Stimulated activated naive CD4-positive, alpha-beta T cell (primary cell): Measurements from ENCODE around the gene ATP8B1.
"Not testable (repeated sequence)": the region's sequence is repeated elsewhere in the genome, so short reads cannot be mapped to it uniquely, and the experiment has no call there.

Experiments used
- DNase-seq, 6 experiments: peaks; one replicate each; lab custom pipeline; 2025; lab: John Stamatoyannopoulos, UW

ATP8B1 gene

DNA sequence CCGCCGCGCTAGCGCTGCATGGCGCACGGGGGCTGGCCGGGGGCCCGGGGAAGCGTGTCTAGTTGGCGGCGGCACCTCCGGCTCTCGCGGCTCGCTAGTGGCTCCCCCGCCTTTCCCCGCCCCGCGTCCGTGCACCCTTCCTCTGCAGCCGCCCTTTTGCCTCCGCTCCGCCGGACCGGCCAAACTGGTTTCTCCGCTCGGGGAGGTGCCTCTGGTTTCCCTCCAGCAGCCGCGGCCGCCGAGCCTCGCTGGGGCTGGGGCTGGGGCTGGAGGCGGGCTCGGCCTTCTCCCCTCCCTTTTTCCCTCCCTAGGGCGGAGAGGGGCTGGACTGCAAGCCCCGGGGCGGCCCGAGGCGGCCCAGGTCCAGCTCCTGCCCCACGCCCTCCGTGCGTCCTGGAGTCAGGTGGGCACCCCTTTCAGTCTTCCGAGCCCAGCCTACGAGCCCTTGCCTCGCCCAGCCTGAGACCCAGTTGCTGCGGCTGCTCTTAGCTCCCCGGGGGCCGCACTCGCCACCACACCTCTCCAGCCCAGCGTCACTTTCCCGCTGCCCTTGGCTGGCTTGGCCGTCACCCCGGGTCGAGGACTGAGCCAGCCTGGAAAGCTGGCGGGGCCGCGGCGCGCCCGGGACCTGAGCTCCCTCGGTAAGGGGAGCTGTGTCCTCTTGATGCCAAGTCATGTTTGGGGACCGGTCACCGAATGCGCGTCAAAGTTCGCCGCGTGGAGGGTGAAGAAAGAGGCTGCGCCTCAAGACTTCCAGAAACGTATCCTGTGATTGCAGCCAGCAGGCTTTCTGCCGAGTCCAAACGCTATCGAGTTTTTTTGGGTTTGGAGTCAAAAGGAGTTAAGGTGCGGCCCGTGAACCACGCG, at the start of gene ATP8B1:
Gene ATP8B1, minus strand, starts transcription at position 213 of the 867 bp plus-strand sequence. CDS start 71,508 bp downstream, outside the sequence.
- DNase-seq, result no peak

GRCh38 chr18:57850063-57850462, 46.9 kb upstream of the ATP8B1 start:
- no peak for DNase-seq

DNA sequence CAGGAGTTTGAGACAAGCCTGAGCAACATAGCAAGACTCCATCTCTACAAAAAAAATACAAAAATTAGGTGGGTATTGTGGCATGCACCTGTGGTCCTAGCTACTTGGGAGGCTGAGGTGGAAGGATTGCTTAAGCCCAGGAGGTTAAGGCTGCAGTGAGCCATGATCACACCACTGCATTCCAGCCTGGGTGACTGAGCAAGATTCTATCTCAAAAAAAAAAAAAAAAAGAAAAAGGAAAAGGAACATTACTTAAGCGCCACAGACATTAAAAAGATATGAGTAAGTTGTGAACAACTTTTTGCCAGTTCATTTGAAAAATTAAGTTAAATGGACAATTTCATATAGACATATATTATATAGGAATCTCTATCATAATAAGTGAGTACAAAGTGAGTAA, 45.3 kb upstream of the ATP8B1 start:
- DNase-seq, result not testable (repeated sequence)

GRCh38 chr18:57847431-57847830, 44.3 kb upstream of the ATP8B1 start:
- not testable (repeated sequence) for DNase-seq

DNA sequence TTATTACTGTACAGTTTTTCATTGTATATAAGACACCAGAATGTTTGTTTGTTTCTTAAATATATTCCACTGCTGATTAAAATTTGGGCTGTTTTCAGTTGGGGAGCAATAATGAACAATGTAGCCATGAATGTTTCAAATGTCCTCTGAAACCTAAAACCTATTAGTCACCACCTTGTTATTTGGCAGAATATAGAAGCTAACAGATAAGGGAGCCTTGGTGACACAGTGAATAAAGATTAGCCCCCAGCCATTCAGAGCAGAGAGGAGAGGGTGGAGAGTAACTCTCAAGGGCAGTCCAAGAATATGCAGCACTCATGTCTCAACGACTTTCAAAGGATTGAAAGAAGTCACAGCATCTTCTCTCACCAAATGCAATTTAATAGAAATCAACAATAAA, 43.1 kb upstream of the ATP8B1 start:
- DNase-seq, result no peak

GRCh38 chr18:57845605-57846074, 42.5 kb upstream of the ATP8B1 start:
- DNase-seq, result no peak

- no peak for DNase-seq
Observed at GRCh38 chr18:57844319-57844718, 41.2 kb upstream of the ATP8B1 start.

GRCh38 chr18:57843386-57843785, 40.3 kb upstream of the ATP8B1 start:
- no peak for DNase-seq

DNA sequence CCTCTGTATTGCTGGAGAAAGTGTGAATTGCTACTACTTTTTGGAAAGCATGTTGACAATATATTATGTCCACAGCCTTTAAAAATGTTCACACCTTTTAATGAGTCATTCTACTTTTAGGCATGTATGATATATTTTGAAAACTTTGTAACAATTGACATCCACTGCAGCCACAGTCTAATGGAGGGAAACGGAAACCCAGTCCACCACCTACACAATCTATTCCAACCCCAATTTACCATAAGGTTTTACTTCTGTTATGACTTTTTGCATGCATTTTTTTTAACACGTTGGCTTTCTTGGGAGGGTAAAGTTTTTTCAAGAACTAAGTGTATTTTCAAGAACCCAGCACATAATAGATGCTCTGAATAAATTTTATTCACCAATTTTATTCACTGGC, 38.5 kb upstream of the ATP8B1 start:
- no peak for DNase-seq

DNA sequence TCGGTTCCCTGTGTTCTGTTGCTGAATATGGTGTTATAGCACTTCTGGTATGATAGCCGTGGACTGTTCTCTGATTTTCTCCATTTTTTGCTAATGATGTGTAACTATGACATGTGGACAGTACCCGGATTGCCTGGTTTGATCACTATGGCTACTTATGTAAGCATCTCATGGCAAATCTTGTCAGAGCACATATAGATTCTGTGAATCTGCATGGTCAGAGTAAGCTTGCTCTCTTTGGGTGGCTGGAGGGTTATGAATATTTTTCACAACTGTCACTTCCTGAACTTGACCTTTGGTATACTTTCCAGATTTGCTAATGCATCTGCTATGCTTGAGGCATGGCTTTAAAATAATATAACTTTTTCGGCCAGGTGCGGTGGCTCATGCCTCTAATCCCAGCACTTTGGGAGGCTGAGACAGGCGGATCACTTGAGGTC, 36.8 kb upstream of the ATP8B1 start:
- no peak for DNase-seq

DNA sequence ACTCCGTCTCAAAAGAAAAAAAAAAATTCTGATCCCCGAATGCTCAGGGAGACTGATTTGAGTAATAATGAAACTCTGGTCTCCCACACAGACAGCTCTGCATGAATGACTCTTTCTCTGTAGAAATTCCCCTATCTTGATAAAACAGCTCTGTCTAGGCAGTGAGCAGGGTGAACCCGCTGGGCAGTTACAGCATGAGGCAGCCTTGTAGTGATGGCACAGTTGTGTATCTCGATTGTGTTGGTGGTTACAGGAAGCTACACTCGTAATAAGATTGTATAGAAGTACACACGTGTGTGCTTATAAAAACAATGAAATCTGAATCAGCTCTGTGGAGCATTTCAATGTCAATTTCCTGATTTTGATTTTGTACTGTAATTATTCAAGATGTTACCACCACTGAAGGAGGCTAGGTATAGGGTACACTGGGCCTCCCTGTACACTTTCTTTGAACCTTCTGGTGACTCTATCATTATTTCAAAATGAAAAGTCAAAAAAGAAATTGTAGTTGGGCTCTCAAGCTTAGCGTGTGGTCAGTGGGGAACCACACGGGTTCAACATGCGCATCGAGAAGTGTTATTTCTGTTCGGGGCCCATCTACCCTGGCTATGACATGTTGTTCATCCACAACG, 34.9 kb upstream of the ATP8B1 start:
- no peak for DNase-seq

- no peak for DNase-seq
Observed at GRCh38 chr18:57836557-57836956, 33.4 kb upstream of the ATP8B1 start.

GRCh38 chr18:57835904-57836303, 32.8 kb upstream of the ATP8B1 start:
- no peak for DNase-seq

DNA sequence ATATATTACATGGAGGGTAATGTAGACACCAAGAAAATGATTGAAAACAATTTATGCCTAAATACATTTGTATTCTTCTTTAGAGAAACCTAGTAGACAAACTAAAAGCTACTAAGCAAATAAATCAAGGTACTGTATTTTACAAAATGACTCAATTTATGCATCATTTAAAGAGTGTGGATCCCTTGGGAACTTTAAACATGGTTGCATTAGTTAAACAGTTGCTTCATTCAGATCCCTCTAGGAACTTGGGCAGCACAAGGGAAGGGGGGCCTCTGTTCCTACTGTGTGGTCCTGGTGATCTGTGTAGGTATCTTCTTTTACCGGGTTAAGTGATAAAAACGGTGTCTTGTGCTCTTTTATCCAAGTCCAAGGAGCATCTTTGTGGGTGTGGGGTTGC, 31.5 kb upstream of the ATP8B1 start:
- DNase-seq, result no peak

DNA sequence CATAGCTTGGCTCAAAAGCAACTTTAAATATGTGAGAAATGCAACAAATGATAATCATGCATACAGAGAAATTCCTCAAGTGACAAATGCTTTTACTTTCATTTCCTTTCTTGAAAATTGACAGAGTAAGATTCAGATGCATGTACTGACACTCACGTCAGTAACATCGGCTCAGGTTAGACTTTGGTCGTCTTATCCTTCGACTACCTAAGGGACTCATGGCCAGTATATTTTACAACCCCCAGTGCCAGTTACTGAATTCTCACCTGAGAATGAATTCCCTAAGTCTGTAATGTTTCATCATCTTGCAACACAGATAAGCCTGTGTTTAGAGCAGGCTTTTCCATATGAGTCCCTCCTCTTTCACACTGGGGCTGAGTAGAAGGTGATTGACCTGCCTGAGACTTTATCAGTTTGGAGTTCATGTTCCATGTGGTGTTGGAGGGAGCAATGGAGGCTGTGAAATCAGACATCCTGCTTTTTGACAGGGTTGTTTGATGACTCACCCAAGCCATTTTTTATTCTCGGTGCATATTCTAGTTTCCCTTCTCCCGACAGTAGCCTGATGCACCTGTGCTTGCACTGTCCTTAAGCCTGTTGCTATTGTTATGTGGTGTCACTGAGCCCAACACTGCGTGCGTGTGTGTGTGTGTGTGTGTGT, 30.5 kb upstream of the ATP8B1 start:
- no peak for DNase-seq

DNA sequence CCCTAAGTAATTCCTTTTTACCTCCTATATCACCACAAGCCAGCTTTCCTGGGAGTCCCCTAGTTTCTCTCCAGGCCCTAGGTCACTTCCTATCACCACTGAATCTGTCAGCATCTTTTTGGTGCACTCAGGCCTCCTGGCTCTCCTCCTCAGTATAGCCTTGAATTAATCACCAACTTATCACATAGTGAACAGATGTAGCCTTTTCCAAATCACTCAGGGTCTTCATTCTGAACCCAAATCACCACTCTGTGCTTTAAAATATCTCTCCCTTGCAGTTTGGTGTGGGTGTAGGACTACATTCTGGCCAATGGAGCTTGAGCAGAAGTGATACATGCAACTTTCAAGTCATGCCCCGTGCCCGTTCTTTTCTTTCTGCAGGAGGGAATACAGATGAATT, 29.6 kb upstream of the ATP8B1 start:
- DNase-seq, result no peak

DNA sequence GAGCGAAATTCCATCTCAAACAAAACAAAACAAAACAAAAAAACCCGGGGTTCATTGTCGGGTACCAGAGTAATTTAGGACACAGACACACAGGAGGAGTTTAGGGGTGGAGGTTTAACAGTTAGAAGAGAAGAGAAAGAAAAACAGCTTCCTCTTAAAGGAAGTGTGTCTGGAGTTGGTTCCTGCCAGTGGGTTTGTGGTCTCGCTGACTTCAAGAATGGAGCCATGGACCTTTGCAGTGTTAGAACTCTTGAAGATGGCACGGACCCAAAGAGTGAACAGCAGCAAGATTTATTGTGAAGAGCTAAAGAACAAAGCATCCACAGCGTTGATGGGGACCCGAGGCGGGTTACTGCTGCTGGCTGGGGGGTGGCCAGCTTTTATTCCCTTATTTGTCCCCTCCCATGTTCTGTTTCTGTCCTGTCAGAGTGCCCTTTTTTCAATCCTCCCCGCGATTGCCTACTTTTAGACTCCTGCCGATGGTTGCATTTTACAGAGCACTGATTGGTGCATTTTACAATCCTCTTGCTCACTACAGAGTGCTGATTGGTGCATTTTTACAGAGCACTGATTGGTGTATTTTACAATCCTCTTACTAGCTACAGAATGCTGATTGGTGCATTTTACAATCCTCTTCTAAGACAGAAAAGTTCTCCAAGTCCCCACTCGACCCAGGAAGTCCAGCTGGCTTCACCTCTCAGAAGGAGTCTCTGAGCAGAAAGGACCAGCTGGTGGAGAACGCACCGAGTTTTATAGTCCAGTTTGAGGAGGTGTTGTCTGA, 28.7 kb upstream of the ATP8B1 start:
- no peak for DNase-seq

GRCh38 chr18:57827646-57828045, 24.5 kb upstream of the ATP8B1 start:
- DNase-seq, result no peak

GRCh38 chr18:57826252-57826651, 23.1 kb upstream of the ATP8B1 start:
- DNase-seq, result no peak

DNA sequence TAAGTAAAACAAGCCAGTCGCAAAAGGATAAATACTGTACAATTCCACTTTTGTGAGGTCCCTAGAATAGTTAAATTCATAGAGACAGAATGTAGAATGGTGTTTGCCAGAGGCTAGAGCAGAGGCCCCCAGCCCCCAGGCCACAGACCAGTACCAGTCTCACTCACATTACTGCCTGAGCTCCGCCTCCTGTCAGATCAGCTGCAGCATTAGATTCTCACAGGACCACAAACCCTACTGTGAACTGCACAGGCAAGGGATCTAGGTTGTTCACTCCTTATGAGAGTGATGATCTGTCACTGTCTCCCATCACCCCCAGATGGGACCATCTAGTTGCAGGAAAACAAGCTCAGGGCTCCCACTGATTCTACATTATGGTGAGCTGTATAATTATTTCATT, 17.5 kb upstream of the ATP8B1 start:
- DNase-seq, result not testable (repeated sequence)

- no peak for DNase-seq
Observed at GRCh38 chr18:57819671-57820460, 16.8 kb upstream of the ATP8B1 start.
